ENCODE measurements around the gene TMEM163. TPM values are rescaled to one million over a fixed set of nuclear protein-coding genes. Genes with fewer than 3 reads are reported as not detected.

Gene TMEM163
- total RNA-seq, 1 experiment from 2014 or later = 0.78 TPM

Other genes starting within 250 kb of the TMEM163 start
- 3.8 and 5.3 TPM in 2 replicates for gene ACMSD, start 119.6 kb upstream of the TMEM163 start, total RNA-seq (2014; rRNA removed; shearing (Covaris generic); ENCODE audit: low replicate concordance)
- 2.2 and 4.0 TPM in 2 replicates for gene CCNT2, start 199.8 kb upstream of the TMEM163 start, total RNA-seq (2014; rRNA removed; shearing (Covaris generic); ENCODE audit: low replicate concordance)

Data from Caki2 (cell line).